ENCODE results near the gene CSF2.

- TF ChIP-seq EZH2 (IDR thresholded peaks at IDR 0.05; ENCODE audit: low read length) = no peak
- no peak for TF ChIP-seq CTCF (optimal IDR thresholded peaks at IDR 0.05 in 1 of 3, IDR thresholded peaks at IDR 0.05 in 1 of 3, conservative IDR thresholded peaks at IDR 0.05 in 1 of 3; ENCODE audit: extremely low read depth in 1 of 3, insufficient read depth in 2 of 3, low read length in 3 of 3)
These were observed 13.0 kb upstream of the CSF2 start, which contains the start of gene IL3 for GRCh38 chr5:132060501-132061161.

All from keratinocyte (primary cell).